Esophagus (tissue), 2 donors: ENCODE measurements around the gene L3MBTL3. TPM values are rescaled to one million over a fixed set of nuclear protein-coding genes. Genes with fewer than 3 reads are reported as not detected.

Experiments
- H3K27ac ChIP-seq, 2 donors: one replicate each; pipeline ENCODE4 v1.5.1; 2013; ENCODE audit warnings: low read depth in 2 of 2, mild to moderate bottlenecking in 2 of 2, inconsistent platforms in 1 of 2, low read length in 1 of 2, moderate library complexity in 1 of 2
- H3K27me3 ChIP-seq, 2 donors: one replicate each; pipeline ENCODE4 v1.6.1; 2013; ENCODE audit warnings: low read length in 2 of 2, control low read depth in 1 of 2, mild to moderate bottlenecking in 1 of 2; ENCODE audit not compliant: insufficient read depth in 2 of 2, control insufficient read depth in 1 of 2
- H3K36me3 ChIP-seq, 2 donors: one replicate each; pipeline ENCODE4 v1.6.1; 2013; ENCODE audit warnings: low read length in 1 of 2; ENCODE audit not compliant: control insufficient read depth in 2 of 2, insufficient read depth in 2 of 2
- H3K4me1 ChIP-seq, 2 donors: one replicate each; pipeline ENCODE4 v1.6.1; 2013; ENCODE audit warnings: low read length in 1 of 2; ENCODE audit not compliant: control insufficient read depth in 2 of 2, insufficient read depth in 2 of 2
- H3K4me3 ChIP-seq, 2 donors: one replicate each; pipeline ENCODE4 v1.5.1; 2013; ENCODE audit warnings: low read length in 2 of 2, mild to moderate bottlenecking in 2 of 2, low read depth in 1 of 2, moderate library complexity in 1 of 2
- H3K9me3 ChIP-seq, 2 donors: one replicate each; pipeline ENCODE4 v1.6.1; 2013; ENCODE audit warnings: mild to moderate bottlenecking in 2 of 2, low read depth in 1 of 2, low read length in 1 of 2, moderate library complexity in 1 of 2; ENCODE audit not compliant: control insufficient read depth in 2 of 2, insufficient read depth in 1 of 2
- WGBS, 2 donors: extraction: QIAGEN DNeasy Blood & Tissue Kit; methylation state at CpG; one replicate each; pipeline ENCODE4 v1.1.7; 2013; 5-methylcytosine and 5-hydroxymethylcytosine counted together
- polyA plus RNA-seq, 2 donors: library from polyadenylated mRNA; stranded (reverse); fragments of 200-250 nt; gene quantifications; one replicate each; pipeline ENCODE4 v1.2.3, GENCODE V29; 2013
- donor health status: healthy with polysubstance abuse.
- donor health status: Bipolar disorder and iron deficiency.

The L3MBTL3 gene
- polyA plus RNA-seq, 2 donors, result 0.94 to 1.4 TPM

DNA sequence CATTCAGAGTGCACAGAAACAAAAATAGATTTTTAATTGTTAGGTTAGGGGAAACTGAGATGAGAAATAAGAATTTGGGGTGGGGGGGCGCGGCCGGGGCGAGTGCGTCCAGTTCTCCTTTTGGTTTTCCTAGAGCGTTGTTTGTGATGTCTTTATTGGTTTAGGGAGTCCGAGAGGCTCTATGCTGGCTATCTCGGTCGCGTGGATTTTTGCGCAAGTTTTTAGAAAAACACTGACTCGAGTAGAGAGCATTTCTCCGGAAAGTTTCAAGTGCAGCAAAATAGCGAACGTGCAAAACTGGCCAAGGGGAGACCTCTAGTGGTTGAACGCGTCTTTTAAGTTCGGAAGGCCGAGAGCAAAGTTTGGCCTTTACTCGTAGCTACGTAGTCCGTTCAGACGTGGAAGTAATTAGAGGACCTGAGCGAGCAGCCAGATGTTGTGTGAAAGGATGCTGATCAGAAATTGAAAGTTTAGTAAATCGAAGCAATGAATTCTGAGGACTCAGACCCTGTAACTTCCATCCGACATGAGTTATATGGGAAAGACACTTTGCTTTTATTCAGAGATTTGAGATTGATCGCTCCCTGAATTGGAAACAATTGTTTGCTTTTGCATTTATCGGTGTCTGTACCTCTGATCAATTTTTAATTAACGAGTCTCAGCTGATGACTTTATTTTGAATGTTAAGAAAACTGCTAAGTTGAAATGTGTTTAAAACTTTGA is 2.7 kb downstream of the L3MBTL3 start:
- no peaks in the 10 kb centered on the region for H3K36me3 ChIP-seq
- no peaks in the 10 kb centered on the region for H3K9me3 ChIP-seq
- H3K4me3 ChIP-seq, result peak overlapping the region; percentile 70 to 84
- peak overlapping the region; percentile 74 to 81 for H3K27ac ChIP-seq
- H3K27me3 ChIP-seq, result no peaks in the 10 kb centered on the region
- WGBS, 2 donors, result 8% methylated on average over 29 of the region's 29 CpGs
- H3K4me1 ChIP-seq, result no peaks in the 10 kb centered on the region

DNA sequence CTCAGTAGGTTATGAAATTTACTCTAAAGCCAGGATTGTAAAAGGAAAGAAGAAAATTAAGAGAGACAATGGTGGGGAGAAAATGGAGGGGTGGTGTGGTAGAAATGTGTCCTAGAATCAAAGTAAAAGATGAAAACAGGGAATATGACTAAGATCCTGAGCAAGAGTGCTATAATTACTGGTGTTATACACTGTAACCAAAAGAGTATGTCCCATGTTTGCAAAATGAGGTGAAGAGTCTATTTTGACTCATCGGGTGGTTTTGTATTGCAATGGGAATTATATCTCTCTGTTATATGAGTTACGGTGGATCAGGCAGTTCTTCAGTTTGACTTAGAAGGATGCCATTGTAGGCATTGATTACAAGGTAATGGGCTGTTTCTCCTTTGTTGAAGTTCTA is 8.5 kb downstream of the L3MBTL3 start:
- 87 to 89% methylated on average over 2 of the region's 2 CpGs for WGBS, 2 donors
- Histone ChIP-seq H3K36me3 (no peaks in the 10 kb centered on the region), H3K27me3 (no peaks in the 10 kb centered on the region), H3K4me3 (no peak overlapping the region), H3K4me1 (no peaks in the 10 kb centered on the region), H3K9me3 (no peaks in the 10 kb centered on the region), H3K27ac (no peak overlapping the region)

DNA sequence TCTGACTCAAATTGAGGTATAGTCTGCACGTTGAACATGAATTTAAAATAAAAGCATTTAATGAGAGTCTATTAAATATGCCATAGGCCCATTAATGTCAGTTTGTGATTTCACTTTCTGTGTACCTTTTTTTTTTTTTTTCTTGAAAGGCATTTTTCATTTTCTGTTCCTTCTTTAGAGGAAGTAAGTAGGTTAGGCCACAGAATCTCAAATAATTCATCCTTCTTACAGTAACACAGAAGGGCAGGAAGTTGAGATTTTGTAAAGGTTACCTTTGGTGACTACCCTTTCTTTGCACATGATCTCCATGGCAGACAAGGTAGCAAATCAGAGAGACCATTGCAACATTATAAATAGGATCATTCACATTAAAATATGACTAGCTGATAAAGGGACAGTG is 9.6 kb downstream of the L3MBTL3 start:
- Histone ChIP-seq H3K9me3 (no peaks in the 10 kb centered on the region), H3K4me3 (no peak overlapping the region), H3K36me3 (no peaks in the 10 kb centered on the region), H3K27me3 (no peaks in the 10 kb centered on the region), H3K4me1 (no peaks in the 10 kb centered on the region), H3K27ac (no peak overlapping the region)
- WGBS, 2 donors, result 69 to 82% methylated on average over 1 of the region's 1 CpG

DNA sequence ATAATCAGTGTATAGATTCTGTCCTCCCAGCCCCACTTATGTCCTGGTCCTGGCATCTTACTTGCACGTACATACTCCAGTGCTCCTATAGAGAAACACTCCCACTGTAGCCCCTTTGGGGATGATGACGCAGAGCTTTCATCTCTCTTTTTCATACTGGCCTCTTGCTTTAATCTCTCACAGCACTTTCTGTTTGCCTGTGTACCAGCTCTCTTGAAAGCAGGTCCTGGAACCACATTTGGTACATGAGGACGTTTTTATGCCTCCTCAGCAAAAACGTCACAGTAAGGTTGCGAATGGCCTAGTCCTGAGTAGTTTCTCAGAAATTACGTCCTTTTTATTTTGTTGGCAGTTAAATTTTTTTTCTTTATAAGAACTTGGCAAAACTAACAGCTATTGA is 10.8 kb downstream of the L3MBTL3 start:
- Histone ChIP-seq H3K36me3 (no peaks in the 10 kb centered on the region), H3K9me3 (no peaks in the 10 kb centered on the region), H3K4me1 (no peaks in the 10 kb centered on the region), H3K27me3 (no peaks in the 10 kb centered on the region), H3K4me3 (no peak overlapping the region), H3K27ac (no peak overlapping the region)
- WGBS, 2 donors, result 78% methylated on average over 6 of the region's 6 CpGs

DNA sequence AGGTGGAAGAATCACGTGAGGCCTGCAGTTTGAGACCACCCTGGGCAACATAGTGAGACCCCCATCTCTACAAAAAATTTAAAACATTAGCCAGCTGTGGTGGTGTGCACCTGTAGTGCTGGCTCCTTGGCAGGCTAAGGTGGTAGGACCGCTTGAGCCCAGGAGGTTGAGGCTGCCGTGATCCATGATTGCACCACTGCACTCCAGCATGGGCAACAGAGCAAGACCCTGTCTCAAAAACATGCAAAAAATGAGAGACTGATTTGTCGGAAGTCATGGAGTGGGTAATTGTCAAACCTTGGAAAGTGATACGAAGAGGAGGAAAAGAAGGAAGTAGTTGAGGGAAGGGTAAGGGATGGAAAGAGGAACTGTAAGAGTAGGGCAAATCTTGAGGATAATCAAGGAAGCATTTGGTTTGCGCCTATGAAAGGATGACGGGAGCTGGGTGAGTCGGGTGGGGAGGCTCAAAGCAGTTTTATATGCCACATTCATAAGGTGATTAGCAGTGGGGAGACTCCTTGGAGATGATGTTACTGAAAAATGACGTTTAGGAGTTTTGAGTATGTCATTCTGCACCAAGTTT is 14.5 kb downstream of the L3MBTL3 start:
- H3K4me3 ChIP-seq, result no peak overlapping the region
- WGBS, 2 donors, result 92% methylated on average over 9 of the region's 9 CpGs
- no peak overlapping the region for H3K27ac ChIP-seq
- H3K9me3 ChIP-seq, result no peaks in the 10 kb centered on the region
- H3K27me3 ChIP-seq, result no peaks in the 10 kb centered on the region
- H3K36me3 ChIP-seq, result no peaks in the 10 kb centered on the region
- H3K4me1 ChIP-seq, result no peaks in the 10 kb centered on the region

DNA sequence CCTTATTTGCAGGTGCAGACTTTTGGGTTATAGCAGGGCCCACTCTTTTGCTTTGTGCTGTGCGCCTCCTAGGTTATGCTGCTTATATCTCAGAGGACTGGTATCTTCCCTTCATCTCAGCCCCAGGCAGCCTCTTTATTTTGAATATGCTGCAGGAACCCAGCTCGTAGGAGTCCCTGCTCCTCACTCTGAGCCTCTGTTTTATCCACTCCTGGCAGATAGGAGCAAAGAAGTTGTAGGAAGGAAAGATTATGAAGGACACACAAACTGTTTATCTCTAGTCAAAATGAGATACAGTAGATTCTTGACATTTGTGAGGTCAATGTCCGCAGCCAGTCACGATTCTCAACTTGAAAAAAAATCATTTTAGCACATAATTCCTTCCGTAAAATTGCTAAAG is 15.6 kb downstream of the L3MBTL3 start:
- Histone ChIP-seq H3K9me3 (no peaks in the 10 kb centered on the region), H3K36me3 (no peaks in the 10 kb centered on the region), H3K27me3 (no peaks in the 10 kb centered on the region), H3K4me3 (no peak overlapping the region), H3K27ac (no peak overlapping the region), H3K4me1 (no peaks in the 10 kb centered on the region)
- 83 to 88% methylated on average over 5 of the region's 5 CpGs for WGBS, 2 donors

DNA sequence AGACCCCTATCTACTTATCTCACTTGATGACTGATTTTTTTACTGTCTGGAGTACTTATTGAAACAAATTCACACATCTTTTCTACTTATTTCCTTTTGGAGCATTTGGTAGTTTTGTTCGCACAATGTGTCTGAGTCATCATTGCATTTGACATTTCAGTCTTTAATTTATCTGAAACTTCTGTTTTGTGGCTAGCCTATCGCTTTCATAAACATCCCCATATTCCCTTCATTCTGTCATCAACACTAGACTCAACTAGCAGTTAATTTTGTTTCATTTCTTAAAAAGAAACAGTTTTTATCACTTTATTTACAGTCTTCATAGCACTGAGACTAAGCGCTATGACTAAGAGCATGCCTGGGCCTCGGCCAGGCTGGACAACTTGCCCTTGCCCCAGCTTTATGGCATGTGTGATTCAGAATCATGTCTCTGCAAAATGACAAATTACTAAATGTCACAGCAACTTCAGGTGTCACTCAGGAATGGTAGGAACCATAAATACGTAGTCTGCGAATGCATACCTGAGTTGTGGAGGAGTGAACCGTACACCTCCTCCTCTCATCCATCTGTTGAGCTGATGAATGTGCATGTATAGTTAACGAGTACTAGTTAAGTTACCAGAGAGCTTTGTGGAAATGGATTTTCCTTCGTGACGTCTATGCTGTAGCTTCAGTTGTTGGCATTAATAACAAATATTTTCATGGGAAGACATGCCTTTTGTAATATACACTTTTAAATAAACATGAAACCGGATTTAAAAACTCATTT is 16.2 kb downstream of the L3MBTL3 start:
- H3K27me3 ChIP-seq, result no peaks in the 10 kb centered on the region
- no peak overlapping the region for H3K27ac ChIP-seq
- no peak overlapping the region for H3K4me3 ChIP-seq
- no peaks in the 10 kb centered on the region for H3K9me3 ChIP-seq
- no peaks in the 10 kb centered on the region for H3K4me1 ChIP-seq
- 75% methylated on average over 11 of the region's 11 CpGs for WGBS, 2 donors
- H3K36me3 ChIP-seq, result no peaks in the 10 kb centered on the region

DNA sequence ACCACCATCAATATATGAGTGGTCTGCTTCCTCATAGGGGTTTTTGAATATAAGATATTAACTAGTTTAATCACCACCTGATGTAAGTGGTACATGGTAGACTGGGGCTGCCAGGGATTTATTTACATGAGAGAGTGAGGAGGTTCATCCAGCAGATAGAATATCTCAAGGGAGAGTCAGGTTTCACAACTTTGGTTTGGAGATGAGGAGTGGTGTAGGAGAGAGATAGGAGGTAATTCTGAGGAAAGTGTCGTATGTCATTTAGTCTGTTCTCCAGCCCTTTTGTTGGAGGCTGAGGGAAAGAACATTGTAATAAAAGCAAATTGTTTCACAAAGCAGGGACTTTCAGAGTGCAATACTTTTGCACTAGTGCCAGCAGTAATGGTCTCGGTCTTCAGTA is 16.8 kb downstream of the L3MBTL3 start:
- H3K9me3 ChIP-seq, result no peaks in the 10 kb centered on the region
- no peak overlapping the region for H3K27ac ChIP-seq
- WGBS, 2 donors, result 49 to 72% methylated on average over 2 of the region's 2 CpGs

DNA sequence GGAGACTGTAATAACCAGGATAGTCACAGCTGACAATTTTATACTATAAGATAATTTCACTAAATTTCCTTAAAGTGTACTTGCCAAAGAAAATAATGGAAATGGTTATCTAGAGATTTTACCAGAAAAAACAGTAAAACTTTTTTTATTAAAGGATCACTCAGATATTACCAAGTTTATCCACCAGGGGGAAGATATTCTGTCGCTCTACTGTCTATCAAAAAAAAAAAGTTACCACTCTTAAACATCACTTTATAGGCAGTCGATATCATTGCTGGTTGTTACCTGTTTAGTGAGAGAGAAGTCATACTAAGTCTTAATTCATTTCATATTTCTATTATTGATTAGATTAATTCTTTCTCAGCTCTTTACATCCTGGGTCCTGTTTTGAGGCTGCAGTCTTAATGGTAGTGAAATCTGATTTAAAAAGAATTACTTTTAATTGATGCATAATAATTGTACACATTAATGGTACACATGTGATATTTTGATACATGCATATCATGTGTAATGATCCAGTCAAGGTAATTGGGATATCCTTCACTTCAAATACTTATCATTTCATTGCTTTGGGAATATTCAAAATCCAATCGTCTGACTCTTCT is 18.9 kb downstream of the L3MBTL3 start:
- WGBS, 2 donors, result 44 to 68% methylated on average over 3 of the region's 3 CpGs
- Histone ChIP-seq H3K27ac (no peak overlapping the region), H3K4me3 (no peak overlapping the region), H3K4me1 (no peaks in the 10 kb centered on the region), H3K27me3 (no peaks in the 10 kb centered on the region), H3K36me3 (no peaks in the 10 kb centered on the region), H3K9me3 (no peaks in the 10 kb centered on the region)

More for the DNA sequence above, 16.8 kb downstream of the L3MBTL3 start:
- no peaks in the 10 kb centered on the region for H3K4me1 ChIP-seq
- no peaks in the 10 kb centered on the region for H3K27me3 ChIP-seq
- no peaks in the 10 kb centered on the region for H3K36me3 ChIP-seq
- H3K4me3 ChIP-seq, result no peak overlapping the region
